Measurements from ENCODE around the gene ATP1B1.

ATP1B1 gene

DNA sequence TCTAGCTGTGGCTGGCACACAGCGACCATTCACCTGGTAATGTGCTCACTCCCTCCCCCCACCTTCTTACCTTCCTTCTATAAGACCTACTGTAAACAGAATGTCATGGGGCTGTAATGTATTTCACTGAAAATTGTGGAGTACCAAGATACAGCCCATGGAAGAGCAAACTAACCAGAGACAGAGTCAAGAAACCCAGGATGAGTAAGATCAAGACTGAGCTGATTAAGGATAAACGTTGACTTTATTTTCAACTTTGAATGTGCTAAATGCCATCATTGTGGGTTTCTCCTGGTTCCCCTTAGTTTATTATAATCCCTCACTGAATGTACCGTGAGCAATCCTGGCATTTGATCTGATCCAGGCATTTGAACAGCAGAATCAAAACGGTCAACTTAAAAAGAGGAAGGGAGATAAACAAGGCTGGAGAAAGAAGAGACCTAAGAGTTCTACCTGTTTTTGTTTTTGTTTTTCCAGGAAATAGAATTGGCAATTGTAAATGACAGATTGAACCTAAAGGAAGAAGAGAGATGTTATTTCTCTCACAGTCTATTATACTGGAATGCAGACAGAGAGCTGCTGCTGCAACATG is 16.1 kb upstream of the ATP1B1 start:
- Histone ChIP-seq H3K14ac (ENCODE audit: low read length in 2 of 2) (no peak overlapping the region), H2BK12ac (ENCODE audit: low read length in 2 of 2) (no peak overlapping the region), H3K79me1 (replicated peaks; ENCODE audit: low read length, poor library complexity, severe bottlenecking) (no peaks in the 10 kb centered on the region), H3K9me3 (ENCODE audit: control insufficient read depth, low read length) (no peaks in the 10 kb centered on the region), H2BK120ac (ENCODE audit: low read depth, low read length) (no peak overlapping the region), H3K18ac (ENCODE audit: low read depth in 1 of 2, low read length in 2 of 2) (no peak overlapping the region), H3K4me2 (ENCODE audit: low read length, poor library complexity, severe bottlenecking) (no peak overlapping the region), H3K4me1 (ENCODE audit: control insufficient read depth, insufficient read depth, low read depth, low read length) (peaks cover 2% of the 10 kb centered on the region), H3K9ac (ENCODE audit: low read length) (no peak overlapping the region), H3K4me3 (ENCODE audit: insufficient read depth in 1 of 2, low read depth in 1 of 2, low read length in 2 of 2) (no peak overlapping the region), H3K27ac (ENCODE audit: low read length, poor library complexity, severe bottlenecking) (no peak overlapping the region), H2AFZ (ENCODE audit: low read depth, low read length) (no peak overlapping the region), H3K23ac (ENCODE audit: low read length in 2 of 2) (no peak overlapping the region), H4K91ac (ENCODE audit: low read length) (no peak overlapping the region), H3K36me3 (ENCODE audit: control insufficient read depth in 1 of 2, insufficient read depth in 2 of 2, low read depth in 1 of 2, low read length in 2 of 2) (no peaks in the 10 kb centered on the region), H2BK15ac (ENCODE audit: low read depth, poor library complexity, severe bottlenecking) (no peak overlapping the region), H3K27me3 (ENCODE audit: control insufficient read depth in 1 of 2, insufficient read depth in 1 of 2, low read length in 2 of 2) (peaks cover 0 to 5% of the 10 kb centered on the region in 2 experiments), H2BK5ac (ENCODE audit: low read depth, low read length, poor library complexity, severe bottlenecking) (no peak overlapping the region), H4K8ac (ENCODE audit: low read length) (no peak overlapping the region), H3K4ac (ENCODE audit: low read depth in 1 of 2, low read length in 2 of 2) (no peak overlapping the region), H2AK5ac (ENCODE audit: low read length, severe bottlenecking) (no peak overlapping the region)
- DNase-seq: no peak
- 91% methylated on average over 3 of the region's 4 CpGs for WGBS

DNA sequence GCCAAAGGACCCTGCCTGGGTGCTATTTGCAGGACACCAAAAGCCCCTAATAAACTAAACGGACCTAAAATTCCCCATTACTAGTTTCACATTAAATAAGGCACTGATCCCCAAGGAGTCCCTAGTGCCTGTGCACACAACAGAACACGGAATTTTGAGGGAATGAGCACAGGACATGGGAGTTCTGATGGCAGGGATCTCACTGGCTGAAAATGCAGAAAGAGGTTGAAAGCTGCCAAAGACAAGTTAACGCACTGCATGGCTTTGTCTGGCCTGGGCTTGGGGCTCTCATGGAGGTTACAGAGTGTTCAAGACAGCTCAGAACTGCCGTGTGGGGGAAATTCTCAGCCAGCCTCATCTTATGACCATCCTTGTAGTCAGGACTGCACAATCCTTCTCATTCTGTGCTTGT is 15.6 kb upstream of the ATP1B1 start:
- Histone ChIP-seq H2AFZ (ENCODE audit: low read depth, low read length) (no peak overlapping the region), H4K8ac (ENCODE audit: low read length) (no peak overlapping the region), H2BK12ac (ENCODE audit: low read length in 2 of 2) (no peak overlapping the region), H3K4me2 (ENCODE audit: low read length, poor library complexity, severe bottlenecking) (no peak overlapping the region), H3K4ac (ENCODE audit: low read depth in 1 of 2, low read length in 2 of 2) (no peak overlapping the region), H3K36me3 (ENCODE audit: control insufficient read depth in 1 of 2, insufficient read depth in 2 of 2, low read depth in 1 of 2, low read length in 2 of 2) (no peaks in the 10 kb centered on the region), H2BK15ac (ENCODE audit: low read depth, poor library complexity, severe bottlenecking) (no peak overlapping the region), H2AK5ac (ENCODE audit: low read length, severe bottlenecking) (no peak overlapping the region), H3K27me3 (ENCODE audit: control insufficient read depth in 1 of 2, insufficient read depth in 1 of 2, low read length in 2 of 2) (peaks cover 0 to 6% of the 10 kb centered on the region in 2 experiments), H2BK5ac (ENCODE audit: low read depth, low read length, poor library complexity, severe bottlenecking) (no peak overlapping the region), H2BK120ac (ENCODE audit: low read depth, low read length) (no peak overlapping the region), H3K23ac (ENCODE audit: low read length in 2 of 2) (no peak overlapping the region), H3K18ac (ENCODE audit: low read depth in 1 of 2, low read length in 2 of 2) (no peak overlapping the region), H3K14ac (ENCODE audit: low read length in 2 of 2) (no peak overlapping the region), H3K9ac (ENCODE audit: low read length) (no peak overlapping the region), H3K4me1 (ENCODE audit: control insufficient read depth, insufficient read depth, low read depth, low read length) (peaks cover 2% of the 10 kb centered on the region), H3K9me3 (ENCODE audit: control insufficient read depth, low read length) (no peaks in the 10 kb centered on the region), H4K91ac (ENCODE audit: low read length) (no peak overlapping the region), H3K4me3 (ENCODE audit: insufficient read depth in 1 of 2, low read depth in 1 of 2, low read length in 2 of 2) (no peak overlapping the region), H3K79me1 (replicated peaks; ENCODE audit: low read length, poor library complexity, severe bottlenecking) (no peaks in the 10 kb centered on the region), H3K27ac (ENCODE audit: low read length, poor library complexity, severe bottlenecking) (no peak overlapping the region)
- no peak for DNase-seq
- 93% methylated on average over 3 of the region's 4 CpGs for WGBS

DNA sequence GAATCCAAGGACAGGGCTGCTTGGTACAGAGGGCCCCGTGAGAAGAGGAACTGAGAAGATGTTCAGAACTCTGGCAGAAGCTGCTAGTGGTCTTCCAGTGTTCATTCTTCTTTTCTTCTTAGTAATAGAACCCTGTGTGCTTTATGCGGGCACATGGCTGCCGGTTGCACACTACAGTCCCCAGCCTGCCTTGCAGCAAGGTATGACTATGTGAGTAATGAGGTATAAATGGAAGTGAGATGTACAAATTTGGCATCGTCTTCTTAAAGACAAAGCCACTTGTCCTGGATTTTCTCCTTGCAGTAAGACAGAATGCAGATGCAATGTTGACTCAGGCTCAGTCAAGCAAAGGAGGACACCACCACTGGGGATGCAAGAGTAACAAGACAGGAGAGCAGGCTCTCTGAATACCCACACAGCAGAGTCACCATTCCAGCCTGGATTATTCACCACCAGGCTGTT is 15.0 kb upstream of the ATP1B1 start:
- Histone ChIP-seq H3K4me2 (ENCODE audit: low read length, poor library complexity, severe bottlenecking) (no peak overlapping the region), H2BK12ac (ENCODE audit: low read length in 2 of 2) (no peak overlapping the region), H2AFZ (ENCODE audit: low read depth, low read length) (no peak overlapping the region), H3K4ac (ENCODE audit: low read depth in 1 of 2, low read length in 2 of 2) (no peak overlapping the region), H3K27me3 (ENCODE audit: control insufficient read depth in 1 of 2, insufficient read depth in 1 of 2, low read length in 2 of 2) (peaks cover 0 to 6% of the 10 kb centered on the region in 2 experiments), H3K14ac (ENCODE audit: low read length in 2 of 2) (no peak overlapping the region), H3K9me3 (ENCODE audit: control insufficient read depth, low read length) (no peaks in the 10 kb centered on the region), H3K27ac (ENCODE audit: low read length, poor library complexity, severe bottlenecking) (no peak overlapping the region), H3K23ac (ENCODE audit: low read length in 2 of 2) (no peak overlapping the region), H2BK120ac (ENCODE audit: low read depth, low read length) (no peak overlapping the region), H4K8ac (ENCODE audit: low read length) (no peak overlapping the region), H3K36me3 (ENCODE audit: control insufficient read depth in 1 of 2, insufficient read depth in 2 of 2, low read depth in 1 of 2, low read length in 2 of 2) (no peaks in the 10 kb centered on the region), H3K4me3 (ENCODE audit: insufficient read depth in 1 of 2, low read depth in 1 of 2, low read length in 2 of 2) (no peak overlapping the region), H4K91ac (ENCODE audit: low read length) (no peak overlapping the region), H3K79me1 (replicated peaks; ENCODE audit: low read length, poor library complexity, severe bottlenecking) (no peaks in the 10 kb centered on the region), H2BK5ac (ENCODE audit: low read depth, low read length, poor library complexity, severe bottlenecking) (no peak overlapping the region), H2AK5ac (ENCODE audit: low read length, severe bottlenecking) (no peak overlapping the region), H3K4me1 (ENCODE audit: control insufficient read depth, insufficient read depth, low read depth, low read length) (peaks cover 2% of the 10 kb centered on the region), H2BK15ac (ENCODE audit: low read depth, poor library complexity, severe bottlenecking) (no peak overlapping the region), H3K18ac (ENCODE audit: low read depth in 1 of 2, low read length in 2 of 2) (no peak overlapping the region), H3K9ac (ENCODE audit: low read length) (no peak overlapping the region)
- WGBS: 95% methylated on average over 4 of the region's 4 CpGs
- peak; percentile 15 for DNase-seq

DNA sequence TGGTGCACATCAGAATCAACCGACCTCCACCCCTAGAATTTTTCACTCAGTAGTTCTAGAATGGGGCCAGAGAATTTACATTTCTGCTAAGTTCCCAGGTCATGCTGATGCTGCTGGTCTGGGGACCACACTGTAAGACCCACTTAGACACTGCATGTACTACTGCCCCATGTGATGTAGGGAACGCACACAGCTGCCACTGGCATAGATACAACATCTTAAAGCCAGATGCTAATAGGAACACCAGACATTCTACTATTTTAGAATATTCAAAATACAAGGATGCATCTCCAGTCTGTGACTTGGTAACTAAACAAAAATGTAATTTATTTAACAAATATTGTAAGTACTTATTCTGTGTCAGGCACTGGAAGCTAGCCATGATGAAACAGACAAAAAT is 14.1 kb upstream of the ATP1B1 start:
- H3K9me3 ChIP-seq (ENCODE audit: control insufficient read depth, low read length): no peaks in the 10 kb centered on the region
- 85% methylated on average over 2 of the region's 2 CpGs for WGBS
- H3K4me2 ChIP-seq (ENCODE audit: low read length, poor library complexity, severe bottlenecking): no peak overlapping the region
- no peak overlapping the region for H2BK15ac ChIP-seq (ENCODE audit: low read depth, poor library complexity, severe bottlenecking)
- no peak overlapping the region for H2AFZ ChIP-seq (ENCODE audit: low read depth, low read length)
- H3K4ac ChIP-seq (ENCODE audit: low read depth in 1 of 2, low read length in 2 of 2): no peak overlapping the region
- H3K36me3 ChIP-seq (ENCODE audit: control insufficient read depth in 1 of 2, insufficient read depth in 2 of 2, low read depth in 1 of 2, low read length in 2 of 2): no peaks in the 10 kb centered on the region
- H3K4me1 ChIP-seq (ENCODE audit: control insufficient read depth, insufficient read depth, low read depth, low read length): no peaks in the 10 kb centered on the region
- no peak overlapping the region for H3K23ac ChIP-seq (ENCODE audit: low read length in 2 of 2)
- no peak overlapping the region for H3K9ac ChIP-seq (ENCODE audit: low read length)
- no peak overlapping the region for H2BK12ac ChIP-seq (ENCODE audit: low read length in 2 of 2)
- H3K4me3 ChIP-seq (ENCODE audit: insufficient read depth in 1 of 2, low read depth in 1 of 2, low read length in 2 of 2): no peak overlapping the region
- no peak overlapping the region for H3K18ac ChIP-seq (ENCODE audit: low read depth in 1 of 2, low read length in 2 of 2)
- H3K79me1 ChIP-seq (replicated peaks; ENCODE audit: low read length, poor library complexity, severe bottlenecking): no peaks in the 10 kb centered on the region
- peaks cover 0 to 6% of the 10 kb centered on the region in 2 experiments for H3K27me3 ChIP-seq (ENCODE audit: control insufficient read depth in 1 of 2, insufficient read depth in 1 of 2, low read length in 2 of 2)
- no peak overlapping the region for H4K8ac ChIP-seq (ENCODE audit: low read length)
- no peak overlapping the region for H2BK120ac ChIP-seq (ENCODE audit: low read depth, low read length)
- no peak for DNase-seq
- no peak overlapping the region for H3K27ac ChIP-seq (ENCODE audit: low read length, poor library complexity, severe bottlenecking)
- no peak overlapping the region for H4K91ac ChIP-seq (ENCODE audit: low read length)
- peak overlapping the region; percentile 6 for H2AK5ac ChIP-seq (ENCODE audit: low read length, severe bottlenecking)
- H2BK5ac ChIP-seq (ENCODE audit: low read depth, low read length, poor library complexity, severe bottlenecking): no peak overlapping the region
- no peak overlapping the region for H3K14ac ChIP-seq (ENCODE audit: low read length in 2 of 2)

Measured in mesenchymal stem cell (in vitro differentiated cells and primary cell).